ENCODE data around the gene PKNOX2.
A peak's percentile ranks its signal among the peaks of the same experiment; 100 is the strongest.

Gene PKNOX2

DNA sequence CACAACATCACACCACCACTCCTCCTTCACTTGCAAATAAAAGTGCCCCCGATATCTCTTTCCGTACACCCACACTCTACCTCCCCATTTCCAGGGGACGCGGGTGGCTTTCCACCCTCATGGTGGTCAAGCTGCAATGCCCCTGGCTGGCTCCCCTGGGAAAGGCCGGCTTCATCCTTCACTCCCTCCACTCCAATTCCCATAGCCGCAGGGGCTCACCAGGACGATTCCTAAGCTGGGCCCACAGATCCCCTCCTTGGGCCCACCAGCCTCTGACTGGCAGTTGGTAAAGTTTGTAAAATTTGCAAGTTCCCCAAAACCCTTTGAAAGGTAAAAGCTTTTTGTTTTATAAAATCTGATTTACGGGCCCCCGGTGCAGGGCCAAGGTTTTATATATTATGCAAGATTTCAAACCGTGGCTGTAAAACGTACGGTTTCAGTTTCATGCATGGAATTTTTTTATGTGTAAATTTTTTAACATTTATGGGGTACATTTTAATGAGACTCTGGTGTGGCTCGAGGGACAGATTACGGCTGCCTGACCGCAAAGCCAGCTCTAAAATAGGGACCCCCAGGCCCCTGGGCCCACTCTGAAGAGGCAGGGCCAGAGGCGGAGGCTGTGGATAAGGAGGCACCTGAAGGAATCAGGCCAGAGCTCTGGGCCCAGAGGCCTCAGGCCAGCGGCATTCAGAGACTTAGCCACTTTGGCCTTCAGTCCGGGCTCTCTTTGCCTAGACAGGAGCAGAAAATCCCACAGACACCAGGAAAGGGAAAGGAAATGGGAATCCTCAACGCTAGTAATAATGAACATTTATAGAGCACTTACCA is 225.0 kb downstream of the PKNOX2 start:
- DNase-seq: no peak

DNA sequence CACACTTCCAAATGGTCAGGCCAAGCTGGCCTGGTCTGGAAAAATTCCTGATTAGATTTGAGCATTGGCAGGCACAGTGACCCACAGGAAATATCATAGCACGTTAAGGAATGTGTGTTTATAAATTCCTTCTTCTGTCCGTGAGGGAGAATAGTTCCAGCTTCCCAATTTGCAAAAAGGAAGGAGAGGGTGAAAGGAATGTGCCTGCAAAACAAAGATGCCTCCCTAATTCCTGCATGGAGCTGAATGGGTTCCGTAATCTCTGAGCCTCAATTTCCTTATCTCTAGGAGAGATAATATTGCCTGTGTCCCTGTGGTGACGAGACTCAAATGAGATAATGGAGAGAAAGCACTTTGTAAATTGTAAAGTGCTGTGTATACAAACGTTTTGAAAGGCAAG is 226.4 kb downstream of the PKNOX2 start:
- no peak for DNase-seq

GRCh38 chr11:125393331-125393730 is 228.8 kb downstream of the PKNOX2 start:
- no peak for DNase-seq

GRCh38 chr11:125394296-125394695 is 229.7 kb downstream of the PKNOX2 start:
- DNase-seq: no peak

DNA sequence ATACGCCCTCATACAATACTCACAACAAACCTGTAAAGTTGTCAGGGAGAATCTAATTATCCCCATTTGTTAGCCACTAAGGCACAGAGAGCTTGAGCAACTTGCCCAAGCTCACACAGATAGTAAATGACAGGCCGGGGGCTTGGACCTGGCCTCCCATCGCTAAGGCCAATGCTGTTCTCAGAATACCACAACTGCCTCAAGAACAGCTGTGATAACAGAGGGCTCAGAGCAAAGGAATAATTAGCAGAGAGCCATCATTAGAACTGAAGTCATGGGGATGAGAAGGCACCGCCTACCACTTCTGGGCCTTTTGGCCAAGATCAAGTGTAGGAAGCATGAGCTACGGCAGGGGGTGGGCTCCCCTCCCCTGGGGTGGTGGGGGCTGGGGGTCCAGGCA is 232.9 kb downstream of the PKNOX2 start:
- DNase-seq: no peak

GRCh38 chr11:125398475-125398874 is 233.9 kb downstream of the PKNOX2 start:
- DNase-seq: no peak

- no peak for DNase-seq
Observed at GRCh38 chr11:125398994-125399640, 234.6 kb downstream of the PKNOX2 start.

- DNase-seq: no peak
Observed at GRCh38 chr11:125399945-125400344, 235.4 kb downstream of the PKNOX2 start.

DNA sequence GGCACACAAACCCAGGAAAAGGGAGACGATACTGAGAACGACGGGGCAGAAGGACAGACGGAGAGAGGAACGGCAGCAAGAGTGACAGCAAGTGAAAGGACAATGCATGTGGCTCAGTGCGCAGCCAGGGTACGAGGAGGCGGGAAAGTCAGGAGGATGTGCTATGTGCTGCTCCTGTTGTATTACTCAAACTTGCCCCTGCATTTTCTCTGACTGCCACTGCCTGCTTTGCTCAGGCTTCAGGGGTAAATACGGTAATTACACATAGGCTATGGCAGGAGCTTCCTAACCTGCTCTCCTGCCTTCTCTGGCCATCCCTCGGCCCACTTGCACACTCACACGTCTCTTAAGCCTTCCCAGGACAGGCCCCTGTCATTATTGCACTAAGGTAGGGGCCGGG is 236.7 kb downstream of the PKNOX2 start:
- no peak for DNase-seq

- DNase-seq: no peak
Observed at GRCh38 chr11:125401746-125402145, 237.2 kb downstream of the PKNOX2 start.

GRCh38 chr11:125402435-125402834 is 237.9 kb downstream of the PKNOX2 start:
- no peak for DNase-seq

DNA sequence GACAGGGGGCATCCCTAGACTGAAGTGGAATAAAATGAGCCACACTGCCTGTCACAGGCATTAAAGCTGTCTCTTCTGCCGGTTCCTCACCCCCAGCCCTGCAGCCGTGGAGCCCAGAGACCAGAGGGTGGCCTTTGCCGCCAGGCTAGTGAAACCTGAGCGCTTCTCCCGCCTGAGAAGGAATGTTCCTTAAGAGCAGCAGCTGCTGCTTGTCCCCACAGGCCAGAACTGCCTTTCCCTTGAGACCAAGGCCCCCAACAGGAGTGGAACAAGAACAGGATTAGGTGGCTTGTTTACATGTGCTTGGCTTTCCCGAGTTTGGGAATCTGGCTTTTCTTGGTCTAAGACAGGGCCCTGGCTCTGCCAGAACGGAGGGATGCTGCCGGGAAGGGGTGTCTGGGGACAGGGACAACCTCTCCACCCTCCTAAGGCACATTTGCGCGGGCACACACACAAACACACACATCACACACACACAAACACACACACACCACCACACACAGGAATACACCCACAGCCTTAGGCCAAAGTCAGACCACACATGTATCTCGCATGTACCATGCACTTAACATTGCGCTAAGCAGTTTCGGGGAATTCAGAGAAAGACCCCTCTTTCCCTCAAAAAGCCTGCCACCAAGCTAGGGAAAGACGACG is 239.7 kb downstream of the PKNOX2 start:
- no peak for DNase-seq

- DNase-seq: peak; percentile 78 to 80
Observed at GRCh38 chr11:125404811-125405790, 240.6 kb downstream of the PKNOX2 start.

DNA sequence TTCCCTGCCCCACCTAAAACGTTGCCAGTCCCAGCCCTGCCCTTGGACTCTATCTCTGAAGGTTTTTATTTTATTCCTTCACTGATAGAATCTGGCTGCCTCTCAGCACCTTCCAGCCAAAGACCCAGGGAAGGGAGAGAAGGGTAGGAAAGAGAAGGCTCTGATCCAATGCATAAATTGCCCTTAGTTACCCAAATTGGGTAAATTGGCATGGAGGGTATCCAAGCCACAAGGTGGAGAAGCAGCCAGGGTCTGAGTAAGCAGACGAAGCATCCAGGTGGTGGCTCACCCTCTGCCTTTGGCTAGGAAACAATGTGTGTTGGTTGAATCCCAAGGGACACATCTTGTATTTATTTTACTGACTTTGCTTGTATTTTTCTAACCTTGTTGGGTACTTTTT is 242.5 kb downstream of the PKNOX2 start:
- DNase-seq: no peak

DNA sequence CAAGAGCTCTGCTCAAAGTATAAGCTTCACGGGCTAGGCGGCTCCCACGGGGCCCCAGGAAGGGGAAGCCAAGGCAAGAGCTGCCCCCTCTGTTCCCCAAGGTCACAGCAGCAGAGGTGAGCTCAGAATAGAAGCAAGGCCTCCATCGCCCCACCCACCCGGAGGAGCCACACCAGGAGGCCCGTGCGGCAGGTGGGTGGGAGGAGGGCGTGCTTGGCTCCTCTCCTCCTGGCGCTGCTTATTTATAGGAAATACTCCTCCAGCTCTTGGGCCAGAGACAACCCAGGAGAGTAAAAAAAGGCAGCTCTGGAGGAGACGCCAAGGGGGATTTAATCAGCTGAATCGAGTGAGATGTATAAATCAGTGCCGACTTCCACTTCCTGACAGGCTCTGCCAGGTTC is 243.8 kb downstream of the PKNOX2 start:
- DNase-seq: no peak

- no peak for DNase-seq
Observed at GRCh38 chr11:125410091-125410490, 245.5 kb downstream of the PKNOX2 start.

DNA sequence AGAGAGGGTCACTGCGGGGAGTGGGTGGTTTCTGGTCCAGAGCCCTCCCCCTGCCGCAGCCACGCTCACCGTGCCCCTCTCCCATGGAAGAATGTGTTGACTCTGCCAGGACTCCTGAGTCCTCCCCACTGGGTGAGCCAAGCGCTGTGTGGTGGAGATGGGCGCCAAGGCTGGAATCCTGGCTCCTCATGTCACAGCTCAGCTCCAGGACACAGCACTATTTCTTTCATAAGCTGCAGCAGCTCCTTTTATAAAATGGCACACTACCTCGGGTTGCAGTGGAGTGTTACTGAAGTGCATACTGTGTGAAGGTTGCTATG is 247.6 kb downstream of the PKNOX2 start:
- no peak for DNase-seq

DNA sequence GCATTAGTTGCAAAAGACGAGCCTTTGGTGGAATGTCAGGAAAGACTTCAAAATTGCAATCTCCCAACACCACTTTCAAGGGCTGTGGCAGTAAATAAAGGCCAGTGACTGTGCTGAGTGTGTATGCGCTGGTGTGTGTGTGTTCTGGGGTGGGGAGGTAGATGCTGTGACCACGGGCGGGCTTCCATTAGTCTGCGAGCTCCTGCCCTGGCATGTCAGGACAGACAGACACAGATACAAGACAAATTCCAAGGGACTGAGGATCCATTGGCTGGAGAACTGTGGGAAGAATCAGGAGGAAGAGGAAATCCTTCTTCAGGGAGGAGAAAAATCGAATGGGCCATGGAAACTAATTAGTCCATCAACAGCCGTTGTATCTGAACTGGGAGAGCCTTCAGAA is 248.0 kb downstream of the PKNOX2 start:
- no peak for DNase-seq

GRCh38 chr11:125413226-125413625 is 248.7 kb downstream of the PKNOX2 start:
- no peak for DNase-seq

- no peak for DNase-seq
Observed at GRCh38 chr11:125414121-125414520, 249.6 kb downstream of the PKNOX2 start.

DNA sequence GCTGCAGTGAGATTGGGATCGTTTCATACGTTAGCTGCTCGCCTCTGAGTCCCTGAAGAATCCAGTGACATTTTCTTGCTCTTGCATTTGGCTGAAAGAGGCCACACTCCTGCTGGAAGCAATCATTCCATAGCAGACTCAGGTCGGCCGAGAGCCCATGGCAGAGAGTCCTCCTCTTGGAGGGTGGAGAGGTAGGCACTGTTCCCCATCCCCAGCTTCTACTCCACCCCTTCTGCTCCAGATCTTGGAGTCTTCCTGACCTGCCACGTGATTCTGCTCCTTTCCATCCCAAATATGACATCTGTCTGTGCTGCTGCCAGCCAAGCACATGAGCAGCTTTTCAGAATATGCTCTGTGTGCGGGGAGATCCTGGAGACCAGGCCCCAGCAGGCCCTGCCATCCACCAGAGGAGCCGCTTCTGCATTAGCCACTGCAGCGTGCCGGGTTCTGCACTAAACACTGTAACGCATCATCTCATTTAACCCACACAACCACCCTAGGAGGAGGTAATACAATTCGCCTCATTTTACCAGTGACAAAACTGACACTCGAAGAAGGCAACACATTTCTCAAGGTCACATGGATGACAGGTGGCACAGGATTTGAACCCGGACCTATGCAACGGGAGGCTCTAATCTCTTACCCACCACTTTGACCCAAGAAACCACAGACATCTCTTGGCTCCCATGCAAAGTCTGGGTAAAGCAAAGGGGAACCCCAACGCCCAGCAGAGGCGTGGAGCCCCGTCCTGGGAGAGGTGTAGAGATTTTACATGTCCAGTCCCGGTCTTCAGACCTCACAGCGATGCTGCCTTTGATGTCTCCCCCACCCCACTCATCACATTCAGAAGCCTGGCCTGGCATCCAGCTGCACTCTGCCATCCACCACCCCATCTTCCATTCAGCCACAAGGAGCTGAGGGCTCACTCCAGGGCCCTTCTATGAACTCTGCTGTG is 252.7 kb downstream of the PKNOX2 start:
- DNase-seq: no peak

DNA sequence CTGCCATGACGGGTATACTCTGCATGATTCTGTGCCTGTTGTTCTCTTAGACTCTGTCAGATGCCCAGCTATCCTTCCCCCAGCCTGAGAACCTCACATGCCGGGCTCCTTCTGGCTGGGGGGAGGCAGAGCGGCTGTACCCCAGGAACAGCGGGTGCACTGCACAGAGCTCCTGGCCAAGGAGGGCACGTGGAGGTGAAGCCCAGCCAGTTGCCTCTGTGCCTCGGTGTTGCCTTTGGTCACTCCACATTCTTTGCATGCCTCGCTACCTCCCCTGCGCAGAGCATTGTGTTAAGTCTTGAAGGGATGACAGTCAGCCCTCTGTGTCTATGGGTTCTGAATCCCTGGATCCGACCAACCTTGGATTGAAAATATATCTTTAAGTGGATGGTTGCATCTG is 253.8 kb downstream of the PKNOX2 start:
- no peak for DNase-seq

All from stimulated activated CD4-positive, alpha-beta T cell treated with anti-CD3 and anti-CD28 coated beads, Interleukin-2, amount 100 ng/mL, for 24 hours (primary cell).